Effector memory CD4-positive, alpha-beta T cell (primary cell): ENCODE measurements around the gene UBC.
"Not testable (repeated sequence)": the region's sequence is repeated elsewhere in the genome, so short reads cannot be mapped to it uniquely, and the experiment has no call there.

Source experiments
- DNase-seq, 3 donors: peaks; one replicate each; pipeline ENCODE4 v3.0.0-alpha.2; 2020
- H3K27ac ChIP-seq: 2 replicates; pipeline ENCODE4 v1.7.0; 2013; ENCODE audit warnings: mild to moderate bottlenecking, low read length, moderate library complexity; ENCODE audit not compliant: insufficient read depth, poor library complexity, severe bottlenecking
- H3K27me3 ChIP-seq: replicated peaks from 2 replicates; pipeline ENCODE4 v1.7.0; 2013; ENCODE audit warnings: mild to moderate bottlenecking, low read length; ENCODE audit not compliant: insufficient read depth, control insufficient read depth, poor library complexity, severe bottlenecking
- H3K36me3 ChIP-seq: 2 replicates; pipeline ENCODE4 v1.7.0; 2013; ENCODE audit warnings: mild to moderate bottlenecking, low read length, moderate library complexity; ENCODE audit not compliant: control insufficient read depth, insufficient read depth
- H3K4me1 ChIP-seq: 2 replicates; pipeline ENCODE4 v1.7.0; 2013; ENCODE audit warnings: low read length, mild to moderate bottlenecking; ENCODE audit not compliant: control insufficient read depth, insufficient read depth, poor library complexity, severe bottlenecking
- H3K4me3 ChIP-seq: 2 replicates; pipeline ENCODE4 v1.7.0; 2013; ENCODE audit warnings: low read length, low read depth, mild to moderate bottlenecking; ENCODE audit not compliant: insufficient read depth, poor library complexity, severe bottlenecking
- H3K9me3 ChIP-seq: 2 replicates; pipeline ENCODE4 v1.7.0; 2013; ENCODE audit warnings: mild to moderate bottlenecking, low read length, moderate library complexity; ENCODE audit not compliant: control insufficient read depth

UBC gene

DNA sequence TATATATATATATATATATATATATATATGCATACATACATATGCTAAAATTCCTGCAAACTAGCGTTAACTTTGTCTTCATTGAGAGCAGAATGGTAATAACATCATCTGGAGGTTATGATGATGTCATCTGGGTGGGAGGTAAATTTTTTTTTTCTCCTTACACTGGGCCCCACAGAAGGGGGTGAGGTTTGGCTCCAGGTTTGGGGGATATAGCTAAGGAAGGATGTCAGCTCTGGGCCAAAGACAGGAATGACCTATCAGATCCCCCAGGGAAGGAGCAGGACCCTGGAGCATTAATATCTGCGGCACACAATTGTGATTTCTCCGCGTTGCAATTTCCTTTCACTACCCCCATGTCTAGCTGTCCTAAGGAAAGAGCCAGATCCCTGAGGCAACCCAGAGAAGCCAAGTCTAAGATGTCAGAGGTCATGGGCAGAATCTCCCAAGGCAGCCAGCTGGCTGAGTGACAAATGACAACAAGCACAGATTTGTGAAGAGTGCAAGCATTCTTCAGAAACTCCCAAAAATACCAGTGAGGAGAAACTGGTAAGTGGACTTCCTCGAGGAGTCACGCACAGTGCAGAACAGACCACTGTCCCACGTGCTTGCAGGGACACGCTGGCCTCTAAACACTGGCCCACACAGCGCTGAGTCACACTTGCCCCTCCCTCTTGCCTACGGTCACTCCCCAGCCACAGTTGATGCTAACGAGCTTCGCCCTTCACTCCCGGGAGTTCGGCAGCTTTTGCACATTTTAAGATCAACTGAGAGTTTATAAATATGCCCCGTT lies 9.9 kb downstream of the UBC start:
- Histone ChIP-seq H3K9me3 (no peaks in the 10 kb centered on the region), H3K27me3 (no peaks in the 10 kb centered on the region), H3K27ac (no peak overlapping the region), H3K4me1 (peaks cover 4% of the 10 kb centered on the region), H3K4me3 (no peak overlapping the region), H3K36me3 (no peaks in the 10 kb centered on the region)
- no peak for DNase-seq

DNA sequence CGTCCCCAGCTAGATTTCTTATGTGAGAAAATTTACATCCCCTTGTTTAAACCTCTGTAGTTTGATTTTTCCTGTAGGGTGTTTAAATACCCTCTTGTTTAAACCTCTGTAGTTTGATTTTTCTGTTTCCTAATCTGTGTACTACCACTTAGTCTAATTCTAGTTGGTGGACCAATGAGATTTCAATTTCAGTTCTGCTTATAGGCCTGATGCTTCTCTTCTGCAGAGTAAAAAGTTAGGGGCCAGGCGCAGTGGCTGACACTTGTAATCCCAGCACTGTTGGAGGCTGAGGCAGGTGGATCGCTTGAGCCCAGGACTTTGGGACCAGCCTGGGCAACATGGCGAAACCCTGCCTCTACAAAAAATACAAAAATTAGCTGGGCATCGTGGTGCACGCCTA lies 11.5 kb downstream of the UBC start:
- Histone ChIP-seq H3K27me3 (no peaks in the 10 kb centered on the region), H3K4me1 (peaks cover 4% of the 10 kb centered on the region), H3K36me3 (no peaks in the 10 kb centered on the region), H3K27ac (no peak overlapping the region), H3K9me3 (no peaks in the 10 kb centered on the region), H3K4me3 (no peak overlapping the region)
- DNase-seq, result no peak

DNA sequence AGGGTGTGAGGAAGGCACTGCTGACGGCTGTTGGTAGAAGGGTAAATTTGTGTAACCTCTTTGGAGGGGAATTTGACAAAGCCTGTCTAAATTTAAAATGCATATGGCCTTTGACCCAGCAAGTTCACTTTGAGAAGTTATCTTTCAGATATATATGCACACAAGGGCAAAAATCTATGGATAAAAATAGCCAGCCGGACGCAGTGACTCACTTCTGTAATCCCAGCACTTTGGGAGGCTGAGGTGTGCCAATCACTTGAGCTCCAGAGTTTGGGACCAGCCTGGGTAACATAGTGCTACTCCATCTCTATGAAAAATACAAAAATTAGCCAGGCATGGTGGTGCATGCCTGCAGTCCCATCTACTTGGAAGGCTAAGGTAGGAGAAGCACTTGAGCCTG lies 13.4 kb downstream of the UBC start:
- Histone ChIP-seq H3K36me3 (no peaks in the 10 kb centered on the region), H3K27ac (no peak overlapping the region), H3K4me1 (no peaks in the 10 kb centered on the region), H3K9me3 (no peaks in the 10 kb centered on the region), H3K4me3 (no peak overlapping the region), H3K27me3 (no peaks in the 10 kb centered on the region)
- DNase-seq, result no peak

DNA sequence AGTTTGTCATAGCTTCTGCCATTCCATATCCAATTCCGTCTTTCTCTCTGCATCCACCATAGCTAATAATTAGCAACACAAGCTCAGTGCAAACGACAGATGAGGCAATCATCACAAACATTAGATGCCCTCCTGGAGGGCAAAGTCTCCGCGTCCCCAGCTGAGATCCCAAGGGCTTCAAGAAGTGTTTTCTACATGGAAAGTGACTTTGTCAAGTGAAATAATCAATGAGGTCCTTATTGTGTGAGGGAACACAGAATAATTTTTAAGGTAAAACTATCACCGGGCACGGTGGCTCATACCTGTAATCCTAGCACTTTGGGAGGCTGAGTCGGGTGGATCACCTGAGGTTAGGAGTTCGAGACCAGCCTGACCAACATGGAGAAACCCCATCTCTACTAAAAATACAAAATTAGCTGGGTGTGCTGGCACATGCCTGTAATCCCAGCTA lies 14.1 kb downstream of the UBC start:
- DNase-seq, H3K36me3 ChIP-seq, H3K4me3 ChIP-seq, H3K4me1 ChIP-seq, H3K27ac ChIP-seq, H3K27me3 ChIP-seq, H3K9me3 ChIP-seq: not testable (repeated sequence)

DNA sequence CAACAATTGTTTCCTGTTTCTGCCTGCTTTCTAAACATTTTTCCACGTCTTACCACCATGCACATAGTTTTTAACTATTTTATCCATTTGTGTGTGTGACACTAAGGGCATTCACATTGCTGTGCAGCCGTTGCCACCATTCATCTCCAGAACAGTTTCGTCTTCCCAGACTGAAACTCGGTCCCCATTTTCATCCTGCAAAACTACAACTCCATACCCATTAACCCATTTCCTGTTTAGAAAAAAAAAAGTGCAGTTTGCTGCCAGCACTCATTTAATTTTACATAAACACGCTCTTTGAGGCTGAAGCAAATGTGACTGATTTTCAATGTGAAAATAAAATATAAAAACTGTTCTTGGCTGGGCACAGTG lies 15.5 kb downstream of the UBC start:
- H3K27ac ChIP-seq, result no peak overlapping the region
- no peaks in the 10 kb centered on the region for H3K9me3 ChIP-seq
- H3K4me1 ChIP-seq, result no peaks in the 10 kb centered on the region
- no peaks in the 10 kb centered on the region for H3K36me3 ChIP-seq
- no peaks in the 10 kb centered on the region for H3K27me3 ChIP-seq
- no peak overlapping the region for H3K4me3 ChIP-seq
- no peak for DNase-seq

DNA sequence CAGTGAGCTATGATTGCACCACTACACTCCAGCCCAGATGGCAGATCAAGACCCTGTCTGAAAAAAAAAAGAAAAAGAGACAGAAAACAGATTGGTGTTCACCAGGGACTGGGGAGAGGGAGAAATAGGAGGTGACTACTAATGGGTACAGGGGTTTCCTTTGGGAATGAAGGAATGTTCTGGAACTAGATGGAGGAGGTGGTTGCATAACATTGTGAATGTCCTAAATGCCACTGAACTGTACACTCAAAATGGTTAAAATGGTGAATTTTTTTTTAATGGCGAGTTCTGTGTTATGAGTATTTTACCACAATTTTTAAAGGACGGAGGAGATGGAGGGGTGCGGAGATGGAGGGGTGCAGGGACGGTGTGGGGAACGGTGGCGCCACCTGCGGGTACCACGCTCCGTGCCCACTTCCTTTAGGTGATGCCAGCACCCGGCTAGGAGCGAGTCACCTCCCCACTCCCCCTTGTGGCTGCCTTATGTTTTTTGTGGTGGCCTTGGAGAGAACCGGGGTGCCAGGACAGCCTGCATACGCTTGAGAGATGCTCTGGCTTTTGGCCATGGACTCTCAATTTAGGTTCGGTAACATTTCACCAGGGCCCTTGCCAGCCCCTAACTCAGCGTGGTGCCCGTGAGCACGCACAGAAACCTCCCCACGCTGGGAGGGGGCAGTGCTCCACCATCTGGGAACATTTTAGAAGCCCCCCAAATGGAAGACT lies 16.1 kb downstream of the UBC start:
- peak in 2 of 3 donors; percentile 30 to 35 for DNase-seq
- Histone ChIP-seq H3K36me3 (no peaks in the 10 kb centered on the region), H3K27me3 (no peaks in the 10 kb centered on the region), H3K9me3 (no peaks in the 10 kb centered on the region), H3K27ac (no peak overlapping the region), H3K4me1 (no peaks in the 10 kb centered on the region), H3K4me3 (no peak overlapping the region)

DNA sequence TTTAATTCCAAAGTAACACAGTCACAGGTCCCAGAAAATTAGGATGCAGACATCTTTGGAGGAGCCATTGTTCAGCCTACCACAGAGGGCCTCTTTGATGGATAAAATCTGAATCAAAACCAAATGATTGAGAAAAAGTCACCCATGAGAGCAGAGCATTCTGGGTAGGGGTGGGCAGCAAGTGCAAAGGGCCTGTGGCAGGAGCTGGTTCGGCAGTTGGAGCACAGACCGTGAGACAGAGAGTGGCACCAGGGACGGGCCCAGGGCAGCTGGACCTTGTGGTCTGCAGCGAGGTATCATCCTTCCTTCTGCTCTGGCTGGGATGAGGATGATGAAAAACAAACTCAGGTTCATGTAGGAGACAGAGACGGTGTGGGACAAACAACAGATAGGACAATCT lies 18.0 kb downstream of the UBC start:
- no peak for DNase-seq
- H3K9me3 ChIP-seq, result no peaks in the 10 kb centered on the region
- H3K4me1 ChIP-seq, result no peaks in the 10 kb centered on the region
- H3K4me3 ChIP-seq, result no peak overlapping the region
- H3K36me3 ChIP-seq, result no peaks in the 10 kb centered on the region
- H3K27me3 ChIP-seq, result no peaks in the 10 kb centered on the region
- no peak overlapping the region for H3K27ac ChIP-seq

DNA sequence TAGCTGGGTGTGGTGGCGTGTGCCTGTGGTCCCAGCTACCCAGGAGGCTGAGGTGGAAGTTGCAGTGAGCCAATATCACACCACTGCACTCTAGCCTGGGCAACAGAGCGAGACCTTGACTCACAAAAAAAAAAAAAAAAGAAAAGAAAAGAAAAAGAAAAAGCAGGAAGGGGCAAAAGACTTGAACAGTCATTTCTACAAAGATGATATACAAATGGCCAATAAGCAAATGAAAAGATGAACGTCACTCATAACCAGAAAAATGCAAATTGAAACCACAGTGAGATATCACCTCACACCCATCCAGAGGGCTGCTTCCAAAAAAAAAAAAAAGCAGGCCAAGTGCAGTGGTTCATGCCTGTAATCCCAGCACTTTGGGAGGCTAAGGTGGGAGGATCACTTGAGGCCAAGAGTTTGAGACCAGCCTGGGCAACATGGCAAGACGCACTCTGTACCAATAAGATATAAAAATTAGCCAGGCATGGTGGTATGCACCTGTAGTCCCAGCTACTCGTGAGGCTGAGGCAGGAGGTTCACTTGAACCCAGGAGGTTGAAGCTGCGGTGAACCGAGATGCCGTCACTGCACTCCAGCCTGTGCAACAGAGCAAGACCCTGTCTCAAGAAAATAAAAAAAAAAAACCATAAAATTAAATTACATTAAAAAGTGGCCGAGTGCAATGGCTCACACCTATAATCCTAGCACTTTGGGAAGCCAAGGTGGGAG lies 20.5 kb downstream of the UBC start:
- Histone ChIP-seq H3K27ac (no peak overlapping the region), H3K4me1 (no peaks in the 10 kb centered on the region), H3K36me3 (no peaks in the 10 kb centered on the region), H3K9me3 (no peaks in the 10 kb centered on the region), H3K4me3 (no peak overlapping the region), H3K27me3 (no peaks in the 10 kb centered on the region)
- no peak for DNase-seq

DNA sequence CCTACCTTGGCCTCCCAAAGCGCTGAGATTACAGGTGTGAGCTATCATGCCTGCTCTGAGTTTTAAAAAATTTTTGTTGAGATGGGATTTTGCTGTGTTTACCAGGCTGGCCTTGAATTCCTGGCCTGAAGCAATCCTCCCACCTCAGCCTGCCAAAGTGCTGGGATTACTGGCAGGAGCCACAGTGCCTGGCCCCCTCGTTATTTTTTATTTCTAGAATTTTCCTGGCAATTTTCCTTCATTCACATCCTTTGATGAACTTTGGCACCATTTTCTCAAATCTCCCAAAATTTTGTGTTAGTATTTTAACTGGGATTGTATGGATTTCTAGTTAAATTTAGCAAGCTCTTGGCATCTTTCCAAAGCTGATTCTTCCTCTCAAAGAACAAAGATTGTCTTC lies 26.2 kb downstream of the UBC start:
- Histone ChIP-seq H3K4me3 (no peak overlapping the region), H3K4me1 (no peaks in the 10 kb centered on the region), H3K36me3 (no peaks in the 10 kb centered on the region), H3K27me3 (no peaks in the 10 kb centered on the region), H3K9me3 (no peaks in the 10 kb centered on the region), H3K27ac (no peak overlapping the region)
- no peak for DNase-seq

DNA sequence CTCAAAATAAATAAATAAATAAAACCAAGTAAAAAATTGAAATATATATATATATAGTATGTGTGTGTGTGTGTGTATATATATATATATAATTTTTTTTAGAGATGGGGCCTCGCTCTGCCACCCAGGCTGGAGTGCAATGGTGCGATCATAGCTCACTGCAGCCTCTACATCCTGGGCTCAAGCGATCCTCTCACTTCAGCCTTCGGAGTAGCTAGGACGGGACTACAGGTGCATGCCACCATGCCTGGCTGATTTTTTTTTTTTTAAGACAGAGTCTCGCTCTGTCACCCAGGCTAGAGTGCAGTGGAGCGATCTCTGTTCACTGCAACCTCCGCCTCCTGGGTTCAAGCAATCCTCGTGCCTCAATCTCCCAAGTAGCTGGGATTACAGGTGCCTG lies 26.7 kb downstream of the UBC start:
- H3K27ac ChIP-seq, H3K36me3 ChIP-seq, DNase-seq, H3K9me3 ChIP-seq, H3K4me1 ChIP-seq, H3K27me3 ChIP-seq, H3K4me3 ChIP-seq: not testable (repeated sequence)
